DND-41 (cell line): ENCODE results near the gene ZNF575.

ENCODE experiments used
- CTCF ChIP-seq: IDR thresholded peaks from 2 replicates; pipeline ENCODE4 v1.5.1; 2012; ENCODE audit warnings: borderline replicate concordance, low read length, moderate library complexity, mild to moderate bottlenecking; ENCODE audit not compliant: poor library complexity, severe bottlenecking; ENCODE audit errors: extremely low read depth
- EZH2 ChIP-seq: IDR thresholded peaks from 3 replicates; pipeline ENCODE4 v1.6.1; 2012; ENCODE audit warnings: borderline replicate concordance, low read depth, mild to moderate bottlenecking, moderate library complexity, low read length, inconsistent platforms; ENCODE audit not compliant: severe bottlenecking

GRCh38 chr19:43552616-43553015, 19.6 kb downstream of the ZNF575 start:
- TF ChIP-seq CTCF (no peak), EZH2 (no peak)
